SKM-1 (cell line): ENCODE results near the gene PLA2G12B.
"Not testable (repeated sequence)": the region's sequence is repeated elsewhere in the genome, so short reads cannot be mapped to it uniquely, and the experiment has no call there.

ENCODE experiments used
- DNase-seq: peaks from one replicate; lab custom pipeline; 2025; ENCODE audit not compliant: unreplicated experiment; lab: John Stamatoyannopoulos, UW

The PLA2G12B gene

GRCh38 chr10:72943498-72944234, 10.9 kb downstream of the PLA2G12B start:
- no peak for DNase-seq

- DNase-seq = no peak
Measured at GRCh38 chr10:72935361-72935760, 19.2 kb downstream of the PLA2G12B start.

DNA sequence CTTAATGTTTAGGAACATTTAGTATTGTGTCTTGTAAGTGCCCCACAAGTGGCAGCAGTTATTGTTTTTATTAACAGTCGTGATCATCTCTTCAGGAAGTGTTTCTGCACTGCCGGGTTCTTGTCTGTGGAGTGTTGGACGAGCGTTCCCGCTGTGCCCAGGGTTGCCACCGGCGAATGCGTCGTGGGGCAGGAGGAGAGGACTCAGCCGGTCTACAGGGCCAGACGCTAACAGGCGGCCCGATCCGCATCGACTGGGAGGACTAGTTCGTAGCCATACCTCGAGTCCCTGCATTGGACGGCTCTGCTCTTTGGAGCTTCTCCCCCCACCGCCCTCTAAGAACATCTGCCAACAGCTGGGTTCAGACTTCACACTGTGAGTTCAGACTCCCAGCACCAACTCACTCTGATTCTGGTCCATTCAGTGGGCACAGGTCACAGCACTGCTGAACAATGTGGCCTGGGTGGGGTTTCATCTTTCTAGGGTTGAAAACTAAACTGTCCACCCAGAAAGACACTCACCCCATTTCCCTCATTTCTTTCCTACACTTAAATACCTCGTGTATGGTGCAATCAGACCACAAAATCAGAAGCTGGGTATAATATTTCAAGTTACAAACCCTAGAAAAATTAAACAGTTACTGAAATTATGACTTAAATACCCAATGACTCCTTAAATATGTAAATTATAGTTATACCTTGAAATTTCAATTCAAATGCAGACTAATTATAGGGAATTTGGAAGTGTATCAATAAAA, 22.2 kb downstream of the PLA2G12B start:
- no peak for DNase-seq

GRCh38 chr10:72930276-72930675, 24.3 kb downstream of the PLA2G12B start:
- DNase-seq = no peak

GRCh38 chr10:72928798-72929197, 25.8 kb downstream of the PLA2G12B start:
- DNase-seq = no peak

DNA sequence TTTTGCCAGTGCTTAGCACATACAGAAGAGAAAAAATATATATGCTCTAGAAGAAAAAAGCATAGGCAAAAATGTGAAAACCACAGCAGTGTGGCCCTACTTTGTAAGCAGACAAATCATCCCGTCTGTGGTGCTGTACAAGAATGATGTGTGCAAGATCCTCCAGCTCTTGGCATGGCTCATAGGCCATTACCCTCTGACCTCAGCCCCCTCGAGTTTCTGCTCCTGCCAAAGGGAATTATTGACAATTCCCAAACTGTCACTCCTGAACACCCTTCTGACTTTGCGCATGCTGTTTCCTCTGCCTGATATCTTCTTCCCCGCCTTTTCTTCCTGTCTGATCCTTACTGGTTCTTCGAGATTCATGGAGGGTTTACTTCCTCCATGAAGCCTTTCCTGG, 27.1 kb downstream of the PLA2G12B start:
- no peak for DNase-seq

GRCh38 chr10:72925951-72926465, 28.6 kb downstream of the PLA2G12B start:
- no peak for DNase-seq

GRCh38 chr10:72924351-72924750, 30.3 kb downstream of the PLA2G12B start:
- DNase-seq = no peak

GRCh38 chr10:72921147-72921683, 33.4 kb downstream of the PLA2G12B start:
- DNase-seq = not testable (repeated sequence)

DNA sequence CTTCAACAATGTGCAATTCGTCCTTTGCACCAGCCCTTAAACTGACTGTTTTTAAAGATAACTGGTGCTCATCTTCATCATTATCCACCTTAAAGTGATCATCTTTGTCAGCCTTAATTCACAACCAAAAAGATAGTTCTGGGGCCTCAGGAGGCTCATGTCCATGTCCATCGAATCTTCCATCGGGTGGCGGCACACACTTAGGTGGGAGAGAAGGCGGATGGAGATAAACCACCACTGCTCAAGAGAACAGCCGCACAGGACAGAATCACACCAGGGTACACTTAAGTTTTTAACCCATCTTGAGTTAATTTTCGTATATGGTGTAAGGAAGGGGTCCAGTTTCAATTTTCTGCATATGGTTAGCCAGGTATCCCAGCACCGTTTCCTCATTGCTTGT, 36.3 kb downstream of the PLA2G12B start:
- DNase-seq = no peak

DNA sequence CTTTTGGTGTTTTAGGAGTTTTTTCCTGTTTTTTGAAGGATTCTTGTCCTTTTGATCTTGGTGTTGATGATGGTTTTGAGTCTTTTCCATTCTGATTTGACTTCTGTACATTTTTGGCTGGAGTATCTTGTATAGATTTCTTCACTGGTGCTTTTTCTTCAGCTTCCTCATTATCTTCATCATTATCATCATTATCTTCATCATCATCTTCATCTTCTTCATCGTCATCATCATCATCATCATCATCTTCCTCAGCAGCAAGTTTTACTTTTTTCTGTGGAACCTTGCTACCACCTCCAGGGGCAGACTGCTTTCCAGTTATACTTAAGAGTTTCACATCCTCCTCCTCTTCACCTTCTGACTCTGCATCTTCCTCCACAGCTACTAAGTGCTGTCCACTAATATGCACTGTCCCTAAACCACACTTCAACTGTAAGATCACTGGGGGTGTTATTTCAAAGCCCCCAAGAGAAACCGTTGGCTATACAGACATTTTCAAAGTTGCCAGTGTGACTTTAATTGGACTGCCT, 36.7 kb downstream of the PLA2G12B start:
- not testable (repeated sequence) for DNase-seq

- not testable (repeated sequence) for DNase-seq
Measured at GRCh38 chr10:72917201-72917600, 37.4 kb downstream of the PLA2G12B start.

GRCh38 chr10:72913287-72913686, 41.3 kb downstream of the PLA2G12B start:
- DNase-seq = no peak

GRCh38 chr10:72912736-72913135, 41.9 kb downstream of the PLA2G12B start:
- DNase-seq = no peak

GRCh38 chr10:72911758-72912157, 42.8 kb downstream of the PLA2G12B start:
- no peak for DNase-seq

DNA sequence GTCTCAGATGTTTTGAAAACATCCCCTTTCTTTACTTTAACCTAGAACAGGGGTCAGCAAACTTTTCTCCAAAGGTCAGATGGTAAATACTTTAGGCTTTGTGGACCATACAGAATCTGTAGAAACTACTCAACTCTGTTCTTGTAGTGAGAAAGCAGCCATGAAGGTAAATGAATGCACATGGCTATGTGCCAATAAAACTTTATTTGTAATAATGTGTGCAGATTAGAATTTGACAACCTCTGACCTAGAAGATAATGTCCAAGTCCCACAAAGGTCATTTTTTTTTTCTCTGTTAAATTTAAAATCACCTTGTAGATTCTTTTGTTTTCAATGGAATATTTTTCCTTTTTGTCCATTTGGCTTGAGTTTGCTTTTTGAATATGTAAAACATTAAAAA, 43.9 kb downstream of the PLA2G12B start:
- no peak for DNase-seq

DNA sequence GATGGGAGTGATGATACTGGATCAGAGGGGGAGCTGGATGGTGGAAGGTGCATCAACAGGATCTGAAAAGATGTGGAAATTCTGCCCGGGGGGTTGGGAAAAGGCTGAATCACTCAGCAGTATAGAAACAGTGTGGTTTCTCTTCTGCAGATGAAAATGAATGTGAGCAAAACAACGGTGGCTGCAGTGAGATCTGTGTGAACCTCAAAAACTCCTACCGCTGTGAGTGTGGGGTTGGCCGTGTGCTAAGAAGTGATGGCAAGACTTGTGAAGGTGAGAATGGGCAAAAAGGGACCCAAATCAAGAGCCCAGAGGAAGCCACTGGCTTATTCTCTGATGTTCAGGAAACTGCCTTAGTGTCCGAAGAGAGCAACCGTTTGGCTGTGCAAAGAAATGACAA, 48.2 kb downstream of the PLA2G12B start:
- no peak for DNase-seq

- DNase-seq = no peak
Measured at GRCh38 chr10:72904806-72905205, 49.8 kb downstream of the PLA2G12B start.

DNA sequence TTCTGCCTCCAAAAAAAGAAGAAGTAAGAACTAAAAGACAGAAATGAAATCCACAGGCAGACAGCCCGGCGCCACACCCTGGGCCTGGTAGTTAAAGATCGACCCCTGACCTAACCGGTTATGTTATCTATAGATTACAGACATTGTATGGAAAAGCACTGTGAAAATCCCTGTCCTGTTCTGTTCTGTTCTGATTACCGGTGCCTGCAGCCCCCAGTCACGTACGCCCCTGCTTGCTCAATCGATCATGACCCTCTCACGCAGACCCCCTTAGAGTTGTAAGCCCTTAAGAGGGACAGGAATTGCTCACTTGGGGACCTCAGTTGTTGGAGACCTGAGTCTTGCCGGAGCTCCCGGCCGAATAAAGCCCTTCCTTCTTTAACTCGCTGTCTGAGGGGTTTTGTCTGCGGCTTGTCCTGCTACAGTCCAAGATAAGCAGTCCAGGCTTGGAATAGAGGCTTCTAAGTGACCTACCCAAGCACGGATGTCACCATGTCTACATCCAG, 50.6 kb downstream of the PLA2G12B start:
- not testable (repeated sequence) for DNase-seq

GRCh38 chr10:72899545-72899944, 55.1 kb downstream of the PLA2G12B start:
- DNase-seq = no peak

DNA sequence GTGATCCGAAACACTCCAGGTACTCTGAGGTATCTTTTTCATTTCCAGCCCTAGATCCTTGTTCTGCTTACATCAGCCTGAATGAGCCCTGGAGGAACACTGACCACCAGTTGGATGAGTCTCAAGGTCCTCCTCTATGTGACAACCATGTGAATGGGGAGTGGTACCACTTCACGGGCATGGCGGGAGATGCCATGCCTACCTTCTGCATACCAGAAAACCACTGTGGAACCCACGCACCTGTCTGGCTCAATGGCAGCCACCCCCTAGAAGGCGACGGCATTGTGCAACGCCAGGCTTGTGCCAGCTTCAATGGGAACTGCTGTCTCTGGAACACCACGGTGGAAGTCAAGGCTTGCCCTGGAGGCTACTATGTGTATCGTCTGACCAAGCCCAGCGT, 56.0 kb downstream of the PLA2G12B start:
- DNase-seq = no peak
